ENCODE results near the gene HDGFL3. TPM values are rescaled to one million over a fixed set of nuclear protein-coding genes. Genes with fewer than 3 reads are reported as not detected.

The HDGFL3 gene
- total RNA-seq, 2 experiments from 2014 or later = 21.9 to 25.0 TPM

DNA sequence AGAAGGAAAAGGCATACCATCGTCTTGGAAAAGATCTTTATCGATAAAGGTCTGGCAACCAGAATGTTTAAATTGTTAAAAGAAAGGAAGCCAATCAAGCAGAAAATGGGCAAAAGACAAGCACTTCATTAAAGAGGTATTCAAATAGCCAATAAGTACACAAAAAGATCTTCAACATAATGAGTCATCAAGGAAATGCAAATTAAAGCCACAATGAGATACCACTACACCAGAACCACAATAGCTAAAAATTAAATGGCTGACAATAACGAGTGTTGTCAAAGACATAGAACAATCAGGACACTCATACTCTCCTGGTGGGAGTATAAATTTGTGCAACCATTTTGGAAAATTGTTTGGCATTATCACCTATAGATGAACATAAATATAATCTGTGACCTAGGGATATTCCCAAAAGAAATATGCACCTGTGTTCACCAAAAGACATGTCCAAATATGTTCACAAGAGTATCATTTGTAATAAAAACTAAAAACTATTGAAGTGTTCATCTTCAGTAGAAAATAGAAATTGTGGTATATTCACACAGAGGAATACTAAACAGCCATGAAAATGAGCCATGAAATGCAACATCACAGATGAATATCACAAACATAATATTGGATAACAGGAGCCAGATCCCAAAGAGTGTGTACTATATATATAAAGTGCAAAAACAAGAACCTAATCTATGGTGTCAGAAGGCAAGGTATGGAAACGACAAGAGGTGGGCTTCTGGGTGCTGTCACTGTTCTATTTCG is 126.2 kb downstream of the HDGFL3 start:
- POLR2A ChIA-PET = no interaction called here
- peaks cover 35% of the 10 kb centered on the region for H3K27me3 Mint-ChIP-seq
- H3K9me3 Mint-ChIP-seq = no peaks in the 10 kb centered on the region
- no peak for DNase-seq
- H3K36me3 Mint-ChIP-seq (ENCODE audit: low read depth) = no peaks in the 10 kb centered on the region
- no peak overlapping the region for H3K27ac Mint-ChIP-seq
- CTCF ChIA-PET = interaction anchor here (0.5 to 1.0 kb wide), 4 partner anchors 13 to 71 kb away, joined by 3 to 4 read pairs (median 4); no protein-coding TSS in a partner anchor
- H3K4me1 Mint-ChIP-seq = peaks cover 3% of the 10 kb centered on the region
- no peak overlapping the region for H3K4me3 Mint-ChIP-seq

DNA sequence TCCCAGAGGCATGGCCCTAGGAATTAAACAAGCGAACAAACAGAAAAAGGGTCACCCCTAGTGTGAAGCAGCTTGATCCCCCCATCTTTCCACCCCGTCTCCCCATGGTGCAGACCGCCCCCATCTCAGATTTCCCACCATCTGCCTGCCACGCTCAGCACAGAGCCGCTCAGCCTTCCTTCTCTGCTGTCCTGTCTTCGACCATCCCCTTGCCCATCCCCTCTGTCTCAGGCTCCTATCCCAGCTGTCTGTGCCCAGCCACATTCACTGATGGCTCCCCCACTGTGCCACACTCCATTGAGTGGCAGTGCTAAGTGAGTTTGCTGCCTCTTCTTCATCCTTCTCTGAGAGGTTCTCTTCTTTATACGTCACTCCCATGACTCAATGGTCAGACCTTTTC is 128.9 kb downstream of the HDGFL3 start:
- Mint-ChIP-seq H3K36me3 (ENCODE audit: low read depth) (peaks cover 4% of the 10 kb centered on the region), H3K27me3 (peaks cover 39% of the 10 kb centered on the region), H3K4me1 (peaks cover 3% of the 10 kb centered on the region), H3K9me3 (peaks cover 7% of the 10 kb centered on the region), H3K27ac (no peak overlapping the region), H3K4me3 (no peak overlapping the region)
- no peak for DNase-seq
- POLR2A ChIA-PET = no interaction called here
- CTCF ChIA-PET = no interaction called here

Other genes starting within 250 kb of the HDGFL3 start
- 10 to 100 TPM; 23.7 to 26.5 TPM for gene RAMAC, start 221.6 kb downstream of the HDGFL3 start, total RNA-seq
- gene C15orf40, start 196.2 kb downstream of the HDGFL3 start, total RNA-seq = 10 to 100 TPM; 21.5 to 24.5 TPM
- 10 to 100 TPM; 50.4 to 61.0 TPM for gene BTBD1, start 140.6 kb downstream of the HDGFL3 start, total RNA-seq
- gene TM6SF1, start 100.2 kb downstream of the HDGFL3 start, total RNA-seq = 10 to 100 TPM in 1 of 2 experiments, 1 to 10 TPM in 1; 9.4 to 12.5 TPM
- gene BNC1, start 76.8 kb upstream of the HDGFL3 start, total RNA-seq = not detected
- gene SH3GL3, start 239.5 kb upstream of the HDGFL3 start, total RNA-seq = not detected

Measured in activated CD4-positive, alpha-beta T cell treated with anti-CD3 and anti-CD28 coated beads, Interleukin-2, amount 10 ng/mL, durations not matched to agents 7 days and 5 days (primary cell).